22Rv1 (cell line): Measurements from ENCODE around the gene RNASET2.

Experiments
- CTCF ChIP-seq: fragments of 450-650 bp; IDR thresholded peaks from 2 replicates; pipeline ENCODE4 v1.5.1; 2017; ENCODE audit warnings: mild to moderate bottlenecking
- ZFX ChIP-seq: fragments of 450-650 bp; IDR thresholded peaks from 2 replicates; pipeline ENCODE4 v1.6.1; 2017; ENCODE audit warnings: antibody characterized with exemption, borderline replicate concordance

GRCh38 chr6:166959911-166960608 is 3.7 kb upstream of the RNASET2 start:
- no peak for TF ChIP-seq CTCF
- TF ChIP-seq ZFX: no peak
